HepG2 (cell line): Measurements from ENCODE around the gene GLRA3. TPM values are rescaled to one million over a fixed set of nuclear protein-coding genes. Genes with fewer than 3 reads are reported as not detected.

Experiments
- ATAC-seq: fragments of 200-7000 bp; cut with Tn5 transposase; 3 replicates; pipeline ENCODE4 v1.9.1; 2020; ENCODE audit warnings: mild to moderate bottlenecking, moderate library complexity
- BruUV-seq: library from RNA; stranded (reverse); fragments of 400-500 nt; replicated peaks from 2 replicates; lab custom pipeline; 2021; lab: Mats Ljungman, UMichigan
- CTCF ChIA-PET: fragments of 300-600 bp; formaldehyde crosslinking; extraction: SDS; loops from one replicate; lab custom pipeline; 2021; ENCODE audit warnings: low total read pairs, inconsistent platforms, low intra/inter-chr PET ratio; lab: Yijun Ruan, JAX
- POLR2A ChIA-PET: fragments of 350-600 bp; sonication (Branson Sonifier 250); formaldehyde crosslinking; loops from one replicate; lab custom pipeline; 2020; ENCODE audit warnings: antibody characterized with exemption, inconsistent platforms; lab: Yijun Ruan, JAX
- DNase-seq: peaks from one replicate; pipeline ENCODE4 v3.0.0-alpha.2; 2015; ENCODE audit warnings: low spot score
- FAIRE-seq: peaks from 3 replicates; lab custom pipeline; 2011; peaks lifted over from hg19 to GRCh38; lab: Jason Lieb, UNC
- H2AFZ ChIP-seq: one replicate; pipeline ENCODE4 v1.6.1; 2011; ENCODE audit warnings: low read length, inconsistent platforms
- H3K27ac ChIP-seq: fragments of 300-600 bp; 3 replicates; pipeline ENCODE4 v1.8.0; 2011; ENCODE audit warnings: mixed run types, mild to moderate bottlenecking, mixed read lengths, low read length, inconsistent platforms; ENCODE audit not compliant: insufficient read depth; ENCODE audit errors: extremely low read length
- H3K27me3 ChIP-seq, 2 experiments: fragments of 200-600 bp in 1 of 2; 2 replicates in 1 of 2; 3 replicates in 1 of 2; pipeline versions ENCODE4 v1.6.0 to v1.8.0; 2011; ENCODE audit warnings: low read length in 2 of 2, mild to moderate bottlenecking in 2 of 2, moderate library complexity in 2 of 2, inconsistent platforms in 1 of 2; ENCODE audit not compliant: insufficient read depth in 2 of 2, control insufficient read depth in 1 of 2
- H3K36me3 ChIP-seq, 2 experiments: fragments of 200-600 bp in 1 of 2; replicated peaks in 1 of 2; 2 replicates in 1 of 2; 3 replicates in 1 of 2; pipeline versions ENCODE4 v1.5.1 to v1.8.0; 2011; ENCODE audit warnings: low read length in 2 of 2, inconsistent platforms in 1 of 2; ENCODE audit not compliant: insufficient read depth in 2 of 2, control insufficient read depth in 1 of 2
- H3K4me1 ChIP-seq: 2 replicates; pipeline ENCODE4 v1.5.1; 2012; ENCODE audit warnings: low read length, inconsistent platforms; ENCODE audit not compliant: insufficient read depth
- H3K4me2 ChIP-seq: 2 replicates; pipeline ENCODE4 v1.6.0; 2011; ENCODE audit warnings: low read depth, low read length, inconsistent platforms
- H3K4me3 ChIP-seq, 3 experiments: fragments of 200-600 bp in 1 of 3; sonication (generic), shearing (Covaris generic) in 1 of 3; replicated peaks in 1 of 3; 2 replicates each; pipeline ENCODE4 v1.5.1; 2011 to 2016; ENCODE audit warnings: low read length in 3 of 3, inconsistent platforms in 2 of 3, low read depth in 2 of 3, mild to moderate bottlenecking in 2 of 3, control low read depth in 1 of 3, mixed read lengths in 1 of 3; ENCODE audit not compliant: insufficient read depth in 1 of 3
- H3K79me2 ChIP-seq: one replicate; pipeline ENCODE4 v1.6.1; 2011; ENCODE audit warnings: low read length, inconsistent platforms; ENCODE audit not compliant: insufficient read depth
- H3K9ac ChIP-seq: 2 replicates; pipeline ENCODE4 v1.6.0; 2011; ENCODE audit warnings: mild to moderate bottlenecking, low read depth, low read length, inconsistent platforms; ENCODE audit not compliant: insufficient read depth
- H3K9me3 ChIP-seq: 2 replicates; pipeline ENCODE4 v1.5.1; 2012; ENCODE audit warnings: mild to moderate bottlenecking, low read length
- H4K20me1 ChIP-seq: 2 replicates; pipeline ENCODE4 v1.6.0; 2011; ENCODE audit warnings: inconsistent platforms, mild to moderate bottlenecking, low read length, moderate library complexity; ENCODE audit not compliant: insufficient read depth
- GTF3A ChIP-seq: sonication (generic); formaldehyde crosslinking; conservative IDR thresholded peaks from 2 replicates; pipeline ENCODE4 v1.4.0; 2020; ENCODE audit warnings: mild to moderate bottlenecking, missing genetic modification reagents
- REXO4 ChIP-seq: sonication (generic); formaldehyde crosslinking; IDR thresholded peaks from 2 replicates; pipeline ENCODE4 v1.8.0; 2022; ENCODE audit warnings: missing genetic modification reagents, mild to moderate bottlenecking, borderline replicate concordance
- THRA ChIP-seq: sonication (generic); formaldehyde crosslinking; IDR thresholded peaks from 2 replicates; pipeline ENCODE4 v1.4.0; 2020; ENCODE audit warnings: missing genetic modification reagents, borderline replicate concordance
- ZBTB39 ChIP-seq: sonication (generic); formaldehyde crosslinking; IDR thresholded peaks from 2 replicates; pipeline ENCODE4 v1.5.0; 2020; ENCODE audit warnings: missing genetic modification reagents
- ZBTB8A ChIP-seq: sonication (generic); formaldehyde crosslinking; IDR thresholded peaks from 2 replicates; pipeline ENCODE4 v1.4.0; 2020; ENCODE audit warnings: mild to moderate bottlenecking, low read depth, missing genetic modification reagents, borderline replicate concordance
- WGBS: methylation state at CpG from one replicate; pipeline ENCODE4 v1.1.6; 2017; ENCODE audit warnings: low lambda C conversion rate; 5-methylcytosine and 5-hydroxymethylcytosine counted together
- in situ Hi-C: cut with HindIII; loops from 2 replicates; pipeline ENCODE4 v1.10.0; 2017; ENCODE audit warnings: low pct_unique_long_range_greater_than_20kb; ENCODE audit not compliant: extremely low pct_ligation_motif_present
- intact Hi-C: fragments of 100-400 bp; cut with micrococcal nuclease; formaldehyde crosslinking; loops from one replicate; pipeline ENCODE4 v1.10.0; 2022; ENCODE audit not compliant: unreplicated experiment
- polyA plus RNA-seq, 8 experiments: library from polyadenylated mRNA; depleted of rRNA in 3 of 8; stranded (reverse) in 7 of 8; unstranded in 1 of 8; fragments of >200 nt; fragmentation: Illumina TruSeq in 4 of 8; extraction: Trizol in 4 of 8; gene quantifications; 2 replicates each; pipeline versions ENCODE4 v1.2.1 to v1.2.3, GENCODE V29; 2011 to 2016; ENCODE audit warnings: low read depth in 4 of 8, missing spikeins in 1 of 8, mixed read lengths in 1 of 8; ENCODE audit not compliant: insufficient read depth in 1 of 8
- total RNA-seq, 5 experiments: library from RNA; depleted of rRNA; stranded (reverse); fragments of >200 nt; fragmentation: Illumina TruSeq; extraction: Trizol; gene quantifications; 2 replicates each; pipeline ENCODE4 v1.2.3, GENCODE V29; 2016; ENCODE audit warnings: low read depth in 1 of 5

The GLRA3 gene
- total and polyA plus RNA-seq, 2 of the 13 experiments (the other 11 are each of a cell fraction or from before 2014, with no cell fraction given), result not detected

- ChIA-PET CTCF (no interaction called here), POLR2A (no interaction called here)
- intact Hi-C loops, result no loop called here
- H2AFZ ChIP-seq, result no peak overlapping the region
- H3K4me3 ChIP-seq, result no peak overlapping the region
- no peaks in the 10 kb centered on the region for H3K36me3 ChIP-seq
- H4K20me1 ChIP-seq, result no peaks in the 10 kb centered on the region
- H3K4me2 ChIP-seq, result no peak overlapping the region
- TF ChIP-seq REXO4 (no peak), THRA (CRISPR knock-in tag) (no peak), ZBTB39 (CRISPR knock-in tag) (no peak), GTF3A (CRISPR knock-in tag) (no peak)
- TF ChIP-seq, all 625 proteins: peak for 0
- FAIRE-seq (no peak), ATAC-seq (no peak), DNase-seq (no peak)
- in situ Hi-C loops, result no loop called here
- Histone ChIP-seq H3K4me1 (no peaks in the 10 kb centered on the region), H3K9ac (no peak overlapping the region), H3K27ac (no peak overlapping the region), H3K79me2 (no peaks in the 10 kb centered on the region), H3K9me3 (peaks cover 33% of the 10 kb centered on the region), H3K27me3 (no peaks in the 10 kb centered on the region)
- BruUV-seq, result no TSS peak
- 3% methylated on average over 3 of the region's 3 CpGs for WGBS
Measured at GRCh38 chr4:174853629-174854028, 24.6 kb upstream of the GLRA3 start.

GRCh38 chr4:174848596-174848995, 19.5 kb upstream of the GLRA3 start:
- ATAC-seq (no peak), DNase-seq (no peak), FAIRE-seq (no peak)
- in situ Hi-C loops (no loop called here), intact Hi-C loops (no loop called here)
- Histone ChIP-seq H3K9ac (no peak overlapping the region), H4K20me1 (no peaks in the 10 kb centered on the region), H3K27ac (no peak overlapping the region), H3K9me3 (peaks cover 33% of the 10 kb centered on the region), H3K79me2 (no peaks in the 10 kb centered on the region), H3K4me2 (no peak overlapping the region), H2AFZ (no peak overlapping the region), H3K4me1 (no peaks in the 10 kb centered on the region), H3K36me3 (no peaks in the 10 kb centered on the region), H3K27me3 (no peaks in the 10 kb centered on the region), H3K4me3 (no peak overlapping the region)
- POLR2A ChIA-PET, result no interaction called here
- no peak for TF ChIP-seq ZBTB8A
- CTCF ChIA-PET, result no interaction called here
- BruUV-seq, result no TSS peak
- WGBS, result 5% methylated on average over 2 of the region's 2 CpGs
